Measurements from ENCODE around the gene STAT1. TPM values are rescaled to one million over a fixed set of nuclear protein-coding genes. Genes with fewer than 3 reads are reported as not detected.
A peak's percentile ranks its signal among the peaks of the same experiment; 100 is the strongest.
"Not testable (repeated sequence)": the region's sequence is repeated elsewhere in the genome, so short reads cannot be mapped to it uniquely, and the experiment has no call there.

Gene STAT1
- total RNA-seq, 2 experiments from 2014 or later: 876 to 958 TPM

- POLR2A ChIA-PET: interaction anchor here (0.7 kb wide), 1 partner anchor 27 kb away, joined by 3 read pairs; no protein-coding TSS in a partner anchor
- peaks cover 31% of the 10 kb centered on the region for H3K4me1 Mint-ChIP-seq
- H3K9me3 Mint-ChIP-seq, H3K27me3 Mint-ChIP-seq, CTCF ChIA-PET, DNase-seq, H3K4me3 Mint-ChIP-seq: not testable (repeated sequence)
- peak overlapping the region; percentile 46 for H3K27ac Mint-ChIP-seq
- H3K36me3 Mint-ChIP-seq (ENCODE audit: low read depth): peaks cover 55% of the 10 kb centered on the region
Observed at GRCh38 chr2:190961117-190961516, 52.9 kb downstream of the STAT1 start.

GRCh38 chr2:190959911-190960788 is 53.8 kb downstream of the STAT1 start:
- no peaks in the 10 kb centered on the region for H3K27me3 Mint-ChIP-seq
- H3K27ac Mint-ChIP-seq: peak overlapping the region; percentile 20
- peaks cover 49% of the 10 kb centered on the region for H3K36me3 Mint-ChIP-seq (ENCODE audit: low read depth)
- peaks cover 7% of the 10 kb centered on the region for H3K9me3 Mint-ChIP-seq
- no peak for DNase-seq
- no peak overlapping the region for H3K4me3 Mint-ChIP-seq
- peaks cover 23% of the 10 kb centered on the region for H3K4me1 Mint-ChIP-seq
- POLR2A ChIA-PET: no interaction called here
- CTCF ChIA-PET: interaction anchor here (1.1 kb wide), 1 partner anchor 11 kb away, joined by 4 read pairs; no protein-coding TSS in a partner anchor

- H3K27ac Mint-ChIP-seq: no peak overlapping the region
- H3K9me3 Mint-ChIP-seq: peaks cover 7% of the 10 kb centered on the region
- H3K4me3 Mint-ChIP-seq: no peak overlapping the region
- POLR2A ChIA-PET: no interaction called here
- DNase-seq: no peak
- CTCF ChIA-PET: interaction anchor here (0.6 kb wide), 1 partner anchor 27 kb away, joined by 3 read pairs; no protein-coding TSS in a partner anchor
- peaks cover 8% of the 10 kb centered on the region for H3K36me3 Mint-ChIP-seq (ENCODE audit: low read depth)
- H3K27me3 Mint-ChIP-seq: no peaks in the 10 kb centered on the region
- no peaks in the 10 kb centered on the region for H3K4me1 Mint-ChIP-seq
Observed at GRCh38 chr2:190953257-190953656, 60.7 kb downstream of the STAT1 start.

GRCh38 chr2:190950566-190950991 is 63.4 kb downstream of the STAT1 start:
- CTCF ChIA-PET: interaction anchor here (0.6 to 1.8 kb wide), 4 partner anchors 20 to 140 kb away, joined by 3 to 4 read pairs (median 3); no protein-coding TSS in a partner anchor
- DNase-seq: no peak
- no peak overlapping the region for H3K27ac Mint-ChIP-seq
- H3K4me1 Mint-ChIP-seq: peaks cover 5% of the 10 kb centered on the region
- POLR2A ChIA-PET: no interaction called here
- H3K4me3 Mint-ChIP-seq: no peak overlapping the region
- H3K9me3 Mint-ChIP-seq: no peaks in the 10 kb centered on the region
- H3K36me3 Mint-ChIP-seq (ENCODE audit: low read depth): no peaks in the 10 kb centered on the region
- no peaks in the 10 kb centered on the region for H3K27me3 Mint-ChIP-seq

- Mint-ChIP-seq H3K4me1 (peaks cover 5% of the 10 kb centered on the region), H3K9me3 (no peaks in the 10 kb centered on the region), H3K36me3 (ENCODE audit: low read depth) (no peaks in the 10 kb centered on the region), H3K27me3 (no peaks in the 10 kb centered on the region), H3K27ac (no peak overlapping the region), H3K4me3 (no peak overlapping the region)
- POLR2A ChIA-PET: interaction anchor here (0.6 kb wide), 1 partner anchor 69 kb away, joined by 3 read pairs; no protein-coding TSS in a partner anchor
- no peak for DNase-seq
- CTCF ChIA-PET: interaction anchor here (1.2 to 1.4 kb wide), 4 partner anchors 22 to 98 kb away, joined by 3 to 5 read pairs (median 3); no protein-coding TSS in a partner anchor
Observed at GRCh38 chr2:190948671-190949070, 65.3 kb downstream of the STAT1 start.

- H3K27ac Mint-ChIP-seq: peak overlapping the region; percentile 80
- H3K36me3 Mint-ChIP-seq (ENCODE audit: low read depth): no peaks in the 10 kb centered on the region
- POLR2A ChIA-PET: interaction anchor here (0.6 kb wide), 1 partner anchor 68 kb away, joined by 3 read pairs; no protein-coding TSS in a partner anchor
- DNase-seq: no peak
- H3K4me3 Mint-ChIP-seq: no peak overlapping the region
- CTCF ChIA-PET: interaction anchor here (1.2 to 1.4 kb wide), 7 partner anchors 9 to 98 kb away, joined by 3 to 5 read pairs (median 3); no protein-coding TSS in a partner anchor
- no peaks in the 10 kb centered on the region for H3K27me3 Mint-ChIP-seq
- H3K9me3 Mint-ChIP-seq: no peaks in the 10 kb centered on the region
- peaks cover 5% of the 10 kb centered on the region for H3K4me1 Mint-ChIP-seq
Observed at GRCh38 chr2:190947711-190948251, 66.2 kb downstream of the STAT1 start.

GRCh38 chr2:190947141-190947540 is 66.8 kb downstream of the STAT1 start:
- H3K9me3 Mint-ChIP-seq: no peaks in the 10 kb centered on the region
- POLR2A ChIA-PET: interaction anchor here (0.6 kb wide), 1 partner anchor 64 kb away, joined by 3 read pairs; no protein-coding TSS in a partner anchor
- H3K4me3 Mint-ChIP-seq: no peak overlapping the region
- no peaks in the 10 kb centered on the region for H3K27me3 Mint-ChIP-seq
- no peak overlapping the region for H3K27ac Mint-ChIP-seq
- H3K4me1 Mint-ChIP-seq: peaks cover 5% of the 10 kb centered on the region
- H3K36me3 Mint-ChIP-seq (ENCODE audit: low read depth): no peaks in the 10 kb centered on the region
- CTCF ChIA-PET: interaction anchor here (0.9 to 1.4 kb wide), 7 partner anchors 9 to 97 kb away, joined by 3 to 5 read pairs (median 3); no protein-coding TSS in a partner anchor
- DNase-seq: no peak

- ChIA-PET CTCF (no interaction called here), POLR2A (no interaction called here)
- Mint-ChIP-seq H3K27me3 (no peaks in the 10 kb centered on the region), H3K4me3 (no peak overlapping the region), H3K4me1 (peaks cover 5% of the 10 kb centered on the region), H3K36me3 (ENCODE audit: low read depth) (no peaks in the 10 kb centered on the region), H3K9me3 (no peaks in the 10 kb centered on the region), H3K27ac (no peak overlapping the region)
- no peak for DNase-seq
Observed at GRCh38 chr2:190943706-190944105, 70.3 kb downstream of the STAT1 start.

- no peak for DNase-seq
- Mint-ChIP-seq H3K27me3 (no peaks in the 10 kb centered on the region), H3K9me3 (no peaks in the 10 kb centered on the region), H3K36me3 (ENCODE audit: low read depth) (no peaks in the 10 kb centered on the region), H3K4me3 (no peak overlapping the region), H3K27ac (no peak overlapping the region), H3K4me1 (peaks cover 5% of the 10 kb centered on the region)
- CTCF ChIA-PET: no interaction called here
- POLR2A ChIA-PET: no interaction called here
Observed at GRCh38 chr2:190942697-190943096, 71.3 kb downstream of the STAT1 start.

- Mint-ChIP-seq H3K27ac (no peak overlapping the region), H3K36me3 (ENCODE audit: low read depth) (no peaks in the 10 kb centered on the region), H3K27me3 (no peaks in the 10 kb centered on the region), H3K9me3 (no peaks in the 10 kb centered on the region), H3K4me3 (no peak overlapping the region), H3K4me1 (peaks cover 2% of the 10 kb centered on the region)
- DNase-seq: no peak
- ChIA-PET CTCF (no interaction called here), POLR2A (no interaction called here)
Observed at GRCh38 chr2:190941571-190941970, 72.4 kb downstream of the STAT1 start.

- Mint-ChIP-seq H3K27me3 (no peaks in the 10 kb centered on the region), H3K4me3 (no peak overlapping the region), H3K27ac (no peak overlapping the region), H3K4me1 (no peaks in the 10 kb centered on the region), H3K36me3 (ENCODE audit: low read depth) (peaks cover 2% of the 10 kb centered on the region), H3K9me3 (no peaks in the 10 kb centered on the region)
- DNase-seq: no peak
- POLR2A ChIA-PET: no interaction called here
- CTCF ChIA-PET: no interaction called here
Observed at GRCh38 chr2:190940454-190940853, 73.5 kb downstream of the STAT1 start.

- no peak overlapping the region for H3K27ac Mint-ChIP-seq
- POLR2A ChIA-PET: no interaction called here
- DNase-seq: no peak
- H3K4me3 Mint-ChIP-seq: no peak overlapping the region
- H3K36me3 Mint-ChIP-seq (ENCODE audit: low read depth): peaks cover 5% of the 10 kb centered on the region
- H3K9me3 Mint-ChIP-seq: no peaks in the 10 kb centered on the region
- no peaks in the 10 kb centered on the region for H3K27me3 Mint-ChIP-seq
- CTCF ChIA-PET: no interaction called here
- H3K4me1 Mint-ChIP-seq: peaks cover 2% of the 10 kb centered on the region
Observed at GRCh38 chr2:190938771-190939335, 75.1 kb downstream of the STAT1 start.

GRCh38 chr2:190935054-190935453 is 78.9 kb downstream of the STAT1 start:
- H3K27ac Mint-ChIP-seq: no peak overlapping the region
- H3K9me3 Mint-ChIP-seq: no peaks in the 10 kb centered on the region
- H3K36me3 Mint-ChIP-seq (ENCODE audit: low read depth): peaks cover 23% of the 10 kb centered on the region
- peaks cover 2% of the 10 kb centered on the region for H3K4me1 Mint-ChIP-seq
- CTCF ChIA-PET: interaction anchor here (1.3 kb wide), 1 partner anchor 12 kb away, joined by 3 read pairs; no protein-coding TSS in a partner anchor
- H3K27me3 Mint-ChIP-seq: no peaks in the 10 kb centered on the region
- no peak for DNase-seq
- H3K4me3 Mint-ChIP-seq: no peak overlapping the region
- POLR2A ChIA-PET: no interaction called here

All from activated CD4-positive, alpha-beta T cell treated with anti-CD3 and anti-CD28 coated beads, Interleukin-2, amount 10 ng/mL, durations not matched to agents 7 days and 5 days (primary cell).